Gastroesophageal sphincter (tissue), 3 donors: Measurements from ENCODE around the gene INTS7.

Source experiments
- EP300 ChIP-seq: sonication (generic); formaldehyde crosslinking; IDR thresholded peaks from one replicate; pipeline ENCODE4 v1.6.1; 2017; ENCODE audit warnings: antibody characterized with exemption, mild to moderate bottlenecking
- POLR2A ChIP-seq, 2 donors: fragments of 450-650 bp; IDR thresholded peaks; one replicate each; pipeline ENCODE4 v1.6.1; 2017; ENCODE audit warnings: antibody characterized with exemption in 2 of 2, mild to moderate bottlenecking in 2 of 2, moderate library complexity in 1 of 2
- POLR2AphosphoS5 ChIP-seq: sonication (generic); formaldehyde crosslinking; IDR thresholded peaks from one replicate; pipeline ENCODE4 v1.6.1; 2017; ENCODE audit warnings: antibody characterized with exemption
- TF ChIP-seq, protein P1 (sequence below), 4 experiments: fragments of 200-600 bp in 2 of 4; fragments of 450-650 bp in 2 of 4; sonication (generic) in 1 of 4; IDR thresholded peaks; one replicate each; pipeline ENCODE4 v1.5.1; 2017 to 2019; ENCODE audit warnings: antibody characterized with exemption in 4 of 4, mild to moderate bottlenecking in 2 of 4, moderate library complexity in 2 of 4

DNA sequence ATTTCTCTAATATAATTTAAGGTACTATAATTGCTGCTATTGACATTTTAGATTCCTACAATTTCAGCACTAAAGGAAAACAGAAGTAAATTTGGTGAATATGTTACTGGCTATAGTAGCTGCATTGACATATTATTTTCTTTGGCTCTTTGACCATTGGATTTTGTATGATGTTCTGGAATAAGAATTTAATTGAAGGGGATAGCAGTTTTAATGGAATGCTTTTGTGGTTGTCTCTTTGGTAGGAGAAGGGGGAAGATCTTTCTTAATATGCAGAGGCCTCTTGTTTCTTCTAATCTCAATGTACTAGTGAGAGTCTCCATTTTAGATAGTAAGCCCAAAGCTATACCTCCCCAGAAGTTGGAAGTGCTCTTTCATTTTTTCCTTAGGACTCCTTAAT is 7.1 kb upstream of the INTS7 start:
- TF ChIP-seq, protein P1, sequence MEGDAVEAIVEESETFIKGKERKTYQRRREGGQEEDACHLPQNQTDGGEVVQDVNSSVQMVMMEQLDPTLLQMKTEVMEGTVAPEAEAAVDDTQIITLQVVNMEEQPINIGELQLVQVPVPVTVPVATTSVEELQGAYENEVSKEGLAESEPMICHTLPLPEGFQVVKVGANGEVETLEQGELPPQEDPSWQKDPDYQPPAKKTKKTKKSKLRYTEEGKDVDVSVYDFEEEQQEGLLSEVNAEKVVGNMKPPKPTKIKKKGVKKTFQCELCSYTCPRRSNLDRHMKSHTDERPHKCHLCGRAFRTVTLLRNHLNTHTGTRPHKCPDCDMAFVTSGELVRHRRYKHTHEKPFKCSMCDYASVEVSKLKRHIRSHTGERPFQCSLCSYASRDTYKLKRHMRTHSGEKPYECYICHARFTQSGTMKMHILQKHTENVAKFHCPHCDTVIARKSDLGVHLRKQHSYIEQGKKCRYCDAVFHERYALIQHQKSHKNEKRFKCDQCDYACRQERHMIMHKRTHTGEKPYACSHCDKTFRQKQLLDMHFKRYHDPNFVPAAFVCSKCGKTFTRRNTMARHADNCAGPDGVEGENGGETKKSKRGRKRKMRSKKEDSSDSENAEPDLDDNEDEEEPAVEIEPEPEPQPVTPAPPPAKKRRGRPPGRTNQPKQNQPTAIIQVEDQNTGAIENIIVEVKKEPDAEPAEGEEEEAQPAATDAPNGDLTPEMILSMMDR (IDR thresholded peaks at IDR 0.05): no peak
- no peak for TF ChIP-seq EP300
- no peak for TF ChIP-seq POLR2A (IDR thresholded peaks at IDR 0.05)
- no peak for TF ChIP-seq POLR2AphosphoS5
